SK-N-SH (cell line): Measurements from ENCODE around the gene FTO. TPM values are rescaled to one million over a fixed set of nuclear protein-coding genes. Genes with fewer than 3 reads are reported as not detected.

Experiments used
- CTCF ChIA-PET: fragments of 300-600, 350-600 bp; formaldehyde crosslinking; extraction: SDS; loops from one replicate; lab custom pipeline; 2021; lab: Yijun Ruan, JAX
- POLR2A ChIA-PET: fragments of 350-600 bp; sonication (Branson Sonifier 250); formaldehyde crosslinking; extraction: SDS; loops from one replicate; lab custom pipeline; 2020; ENCODE audit warnings: antibody characterized with exemption, inconsistent platforms; lab: Yijun Ruan, JAX
- DNase-seq: peaks from one replicate; pipeline ENCODE4 v3.0.0; 2012
- H2AFZ ChIP-seq: fragments of 200-600 bp; sonication (generic); 2 replicates; pipeline ENCODE4 v1.8.1; 2016; ENCODE audit warnings: antibody characterized with exemption, mild to moderate bottlenecking, low read depth
- H3F3A ChIP-seq: fragments of 200-600 bp; sonication (generic); replicated peaks from 2 replicates; pipeline ENCODE3; 2016; ENCODE audit warnings: antibody characterized with exemption, mild to moderate bottlenecking; ENCODE audit not compliant: insufficient read depth
- H3K27ac ChIP-seq, 2 experiments: fragments of 200-500 bp in 1 of 2; fragments of 200-600 bp in 1 of 2; sonication (Bioruptor generic) in 1 of 2; sonication (generic), shearing (Covaris generic) in 1 of 2; 2 replicates each; pipeline versions ENCODE4 v1.5.1 to v1.6.1; 2014 to 2016; ENCODE audit warnings: low read depth in 2 of 2, inconsistent platforms in 1 of 2, low read length in 1 of 2, mild to moderate bottlenecking in 1 of 2, mixed read lengths in 1 of 2
- H3K27me3 ChIP-seq: fragments of 200-600 bp; sonication (generic), shearing (Covaris generic); 2 replicates; pipeline ENCODE4 v1.6.1; 2016; ENCODE audit warnings: mixed run types; ENCODE audit not compliant: insufficient read depth
- H3K36me3 ChIP-seq, 2 experiments: fragments of 200-500 bp in 1 of 2; fragments of 200-600 bp in 1 of 2; sonication (Bioruptor generic) in 1 of 2; sonication (generic) in 1 of 2; replicated peaks in 1 of 2; 2 replicates each; pipeline versions ENCODE3 to v1.5.1; 2014 to 2016; ENCODE audit warnings: low read length in 1 of 2, mild to moderate bottlenecking in 1 of 2; ENCODE audit not compliant: insufficient read depth in 2 of 2, control insufficient read depth in 1 of 2
- H3K4me1 ChIP-seq, 2 experiments: fragments of 200-500 bp in 1 of 2; fragments of 200-600 bp in 1 of 2; sonication (Bioruptor generic) in 1 of 2; sonication (generic), shearing (Covaris generic) in 1 of 2; 2 replicates each; pipeline versions ENCODE4 v1.5.1 to v1.6.1; 2014 to 2016; ENCODE audit warnings: low read depth in 1 of 2, low read length in 1 of 2, mixed run types in 1 of 2; ENCODE audit not compliant: insufficient read depth in 2 of 2, control insufficient read depth in 1 of 2
- H3K4me2 ChIP-seq: fragments of 200-600 bp; sonication (generic), shearing (Covaris generic); 2 replicates; pipeline ENCODE4 v1.6.1; 2017; ENCODE audit warnings: mixed run types
- H3K4me3 ChIP-seq, 2 experiments: fragments of 200-500 bp in 1 of 2; fragments of 200-600 bp in 1 of 2; sonication (Bioruptor generic) in 1 of 2; sonication (generic), shearing (Covaris generic) in 1 of 2; 2 replicates each; pipeline versions ENCODE4 v1.5.1 to v1.8.1; 2014 to 2016; ENCODE audit warnings: low read depth in 2 of 2, inconsistent platforms in 1 of 2, low read length in 1 of 2, mild to moderate bottlenecking in 1 of 2, mixed read lengths in 1 of 2, moderate library complexity in 1 of 2
- H3K79me2 ChIP-seq: fragments of 200-600 bp; sonication (generic); 2 replicates; pipeline ENCODE4 v1.8.1; 2017; ENCODE audit warnings: mild to moderate bottlenecking; ENCODE audit not compliant: insufficient read depth
- H3K9ac ChIP-seq: fragments of 200-600 bp; sonication (generic); 2 replicates; pipeline ENCODE4 v1.6.1; 2017; ENCODE audit warnings: mixed run types
- H3K9me2 ChIP-seq: fragments of 200-600 bp; sonication (generic); 2 replicates; pipeline ENCODE4 v1.6.1; 2017; ENCODE audit warnings: mixed run types
- H3K9me3 ChIP-seq: fragments of 200-600 bp; sonication (generic); 2 replicates; pipeline ENCODE4 v1.6.1; 2017; ENCODE audit warnings: mixed run types, mild to moderate bottlenecking, moderate library complexity
- H4K20me1 ChIP-seq: fragments of 200-600 bp; sonication (generic); 2 replicates; pipeline ENCODE4 v1.6.1; 2017; ENCODE audit warnings: mild to moderate bottlenecking, mixed run types; ENCODE audit not compliant: insufficient read depth
- CHD2 ChIP-seq: fragments of 150-350 bp; IDR thresholded peaks from 2 replicates; pipeline ENCODE4 v1.6.1; 2018; ENCODE audit warnings: low read length; ENCODE audit not compliant: partially characterized antibody
- CTCF ChIP-seq: fragments of 200-600 bp; sonication (generic); IDR thresholded peaks from 2 replicates; pipeline ENCODE4 v1.6.1; 2017; ENCODE audit warnings: antibody characterized with exemption, mild to moderate bottlenecking, moderate library complexity
- ELF1 ChIP-seq: IDR thresholded peaks from 2 replicates; pipeline ENCODE4 v1.4.0; 2012
- EP300 ChIP-seq, 2 experiments: IDR thresholded peaks; 2 replicates each; pipeline versions ENCODE4 v1.4.0 to v1.6.1; 2012; ENCODE audit warnings: borderline replicate concordance in 1 of 2, low read depth in 1 of 2, low read length in 1 of 2
- FOSL2 ChIP-seq: IDR thresholded peaks from 2 replicates; pipeline ENCODE4 v1.4.0; 2012; ENCODE audit warnings: low read depth, mild to moderate bottlenecking, moderate library complexity, borderline replicate concordance
- GABPA ChIP-seq: IDR thresholded peaks from 2 replicates; pipeline ENCODE4 v1.4.0; 2012; ENCODE audit warnings: low read depth, mild to moderate bottlenecking
- GATA2 ChIP-seq: sonication (generic); formaldehyde crosslinking; IDR thresholded peaks from 2 replicates; pipeline ENCODE4 v1.5.0; 2020; ENCODE audit warnings: mild to moderate bottlenecking, missing genetic modification reagents
- IRF3 ChIP-seq: fragments of 150-350 bp; IDR thresholded peaks from 2 replicates; pipeline ENCODE4 v1.6.1; 2016; ENCODE audit warnings: mild to moderate bottlenecking, low read depth, low read length
- JUND ChIP-seq: IDR thresholded peaks from 2 replicates; pipeline ENCODE4 v1.4.0; 2012
- MAX ChIP-seq: IDR thresholded peaks from 2 replicates; pipeline ENCODE4 v1.4.0; 2012; ENCODE audit warnings: low read depth
- MEF2A ChIP-seq: IDR thresholded peaks from 2 replicates; pipeline ENCODE4 v1.4.0; 2012; ENCODE audit warnings: low read depth, borderline replicate concordance
- NFIC ChIP-seq: IDR thresholded peaks from 2 replicates; pipeline ENCODE4 v1.4.0; 2012; ENCODE audit warnings: borderline replicate concordance
- NRF1 ChIP-seq: IDR thresholded peaks from 2 replicates; pipeline ENCODE4 v1.6.1; 2012; ENCODE audit warnings: low read depth, mild to moderate bottlenecking, low read length
- PBX3 ChIP-seq: IDR thresholded peaks from 2 replicates; pipeline ENCODE4; 2012
- POLR2AphosphoS5 ChIP-seq: IDR thresholded peaks from 2 replicates; pipeline ENCODE4 v1.6.1; 2012; ENCODE audit warnings: low read depth, low read length
- RAD21 ChIP-seq: IDR thresholded peaks from 2 replicates; pipeline ENCODE4 v1.6.1; 2012; ENCODE audit warnings: mild to moderate bottlenecking, low read length
- REST ChIP-seq: IDR thresholded peaks from 2 replicates; pipeline ENCODE4 v1.6.1; 2012; ENCODE audit warnings: mild to moderate bottlenecking, low read depth, low read length, moderate library complexity
- RXRA ChIP-seq: IDR thresholded peaks from 2 replicates; pipeline ENCODE4 v1.4.0; 2012; ENCODE audit warnings: low read depth, mild to moderate bottlenecking, borderline replicate concordance
- SMC3 ChIP-seq: IDR thresholded peaks from 2 replicates; pipeline ENCODE4 v1.6.1; 2012; ENCODE audit warnings: low read depth, low read length, improper control_type of control experiment
- TAF1 ChIP-seq: IDR thresholded peaks from 2 replicates; pipeline ENCODE4 v1.6.1; 2012; ENCODE audit warnings: low read depth, mild to moderate bottlenecking, low read length, moderate library complexity, borderline replicate concordance
- TEAD4 ChIP-seq: IDR thresholded peaks from 2 replicates; pipeline ENCODE4 v1.4.0; 2012; ENCODE audit warnings: mild to moderate bottlenecking, borderline replicate concordance; ENCODE audit not compliant: insufficient read depth
- USF1 ChIP-seq: IDR thresholded peaks from 2 replicates; pipeline ENCODE4 v1.4.0; 2012; ENCODE audit warnings: low read depth, borderline replicate concordance
- USF2 ChIP-seq: fragments of 150-350 bp; IDR thresholded peaks from 2 replicates; pipeline ENCODE4 v1.6.1; 2017; ENCODE audit warnings: antibody characterized with exemption, low read length, low read depth, borderline replicate concordance
- WGBS: methylation state at CpG from one replicate; pipeline ENCODE4 v1.1.6; 2017; ENCODE audit warnings: low lambda C conversion rate; 5-methylcytosine and 5-hydroxymethylcytosine counted together
- polyA plus RNA-seq, 3 experiments: library from polyadenylated mRNA; depleted of rRNA; stranded (reverse); fragments of >200 nt; gene quantifications; 2 replicates each; pipeline ENCODE4 v1.2.3, GENCODE V29; 2012

Gene FTO
- polyA plus RNA-seq, 1 of the 3 experiments (the other 2 are of a cell fraction), result 41.2 TPM

- peak overlapping the region; percentile 24 for H2AFZ ChIP-seq
- 0 out of 2 replicates have a peak, but pooled peaks cover 2% of the 10 kb centered on the region for H4K20me1 ChIP-seq
- H3K27ac ChIP-seq, result peak overlapping the region; percentile 69; a peak in 3 of 4 replicates
- 0 out of 4 replicates have a peak overlapping the region, but pooled peaks of 1 of the 2 experiments have one; percentile 7 for H3K4me3 ChIP-seq
- peak overlapping the region; percentile 42 for H3K9ac ChIP-seq
- ChIA-PET POLR2A (no interaction called here), CTCF (interaction anchor here (0.9 to 1.5 kb wide), 5 partner anchors 15 to 1594 kb away, joined by 3 to 4 read pairs (median 3); no protein-coding TSS in a partner anchor)
- no peaks in the 10 kb centered on the region for H3K36me3 ChIP-seq
- H3K4me1 ChIP-seq, result peaks cover 8 to 45% of the 10 kb centered on the region in 2 experiments
- no peak for DNase-seq
- peak overlapping the region; percentile 58 for H3K4me2 ChIP-seq
- H3K79me2 ChIP-seq, result peaks cover 55% of the 10 kb centered on the region
- WGBS, result 44% methylated on average over 7 of the region's 7 CpGs
- H3K27me3 ChIP-seq, result no peaks in the 10 kb centered on the region
- H3K9me3 ChIP-seq, result no peaks in the 10 kb centered on the region
- peaks cover 12% of the 10 kb centered on the region for H3F3A ChIP-seq
- H3K9me2 ChIP-seq, result no peaks in the 10 kb centered on the region
- TF ChIP-seq GABPA (no peak), GATA2 (CRISPR knock-in tag) (no peak), IRF3 (no peak), EP300 (IDR thresholded peaks at IDR 0.05; ENCODE audit: borderline replicate concordance in 1 of 2, low read depth in 1 of 2, low read length in 1 of 2) (peak in 1 of 2 experiments; percentile 63; a peak in 2 of 4 replicates), TAF1 (no peak), MEF2A (no peak), ELF1 (peak; percentile 34; the same call in 1 of the 2 replicates), USF1 (no peak), RAD21 (no peak), REST (no peak), RXRA (no peak), CTCF (no peak), MAX (peak; percentile 58; the same call in 1 of the 2 replicates), NRF1 (no peak), FOSL2 (peak; percentile 59; the same call in 1 of the 2 replicates), CHD2 (no peak), PBX3 (peak; percentile 69), POLR2AphosphoS5 (no peak; the same call in 1 of the 2 replicates), USF2 (no peak), SMC3 (no peak; the same call in 1 of the 2 replicates), NFIC (peak; percentile 84), TEAD4 (peak; percentile 85; the same call in 1 of the 2 replicates), JUND (peak; percentile 50)
These were observed 72.0 kb downstream of the FTO start for GRCh38 chr16:53775821-53776431.
